ENCODE measurements around the gene GPR183.

- TF ChIP-seq CTCF (conservative IDR thresholded peaks at IDR 0.05; ENCODE audit: low read length) (no peak), EZH2phosphoT487 (IDR thresholded peaks at IDR 0.05; ENCODE audit: borderline replicate concordance) (no peak)
These were observed 48.3 kb downstream of the GPR183 start for GRCh38 chr13:99258946-99259345.

Data from Loucy (cell line).